Esophagus muscularis mucosa (tissue), 4 donors: ENCODE results near the gene SOS1. TPM values are rescaled to one million over a fixed set of nuclear protein-coding genes. Genes with fewer than 3 reads are reported as not detected.

Source experiments
- DNase-seq: peaks from one replicate; pipeline ENCODE4 v3.0.0-alpha.2; 2017; ENCODE audit errors: extremely low spot score
- H3K27ac ChIP-seq, 4 donors: fragments of 200-600 bp; sonication (generic); replicated peaks in 1 of 4; 1 replicate in 3 of 4; 2 replicates in 1 of 4; pipeline ENCODE4 v1.5.1; 2016 to 2019; ENCODE audit warnings: mild to moderate bottlenecking in 1 of 4
- H3K27me3 ChIP-seq, 4 donors: fragments of 200-600 bp; sonication (generic); one replicate each; pipeline versions ENCODE4 v1.5.1 to v1.6.0; 2016 to 2019
- H3K36me3 ChIP-seq, 4 donors: fragments of 200-600 bp; sonication (generic); one replicate each; pipeline ENCODE4 v1.5.1; 2016 to 2019
- H3K4me1 ChIP-seq, 4 donors: fragments of 200-600 bp; sonication (generic); one replicate each; pipeline ENCODE4 v1.5.1; 2016 to 2019
- H3K4me3 ChIP-seq, 4 donors: fragments of 200-600 bp; sonication (generic); 1 replicate in 2 of 4; 2 replicates in 2 of 4; pipeline ENCODE4 v1.5.1; 2016 to 2019; ENCODE audit warnings: mild to moderate bottlenecking in 4 of 4, moderate library complexity in 1 of 4
- H3K9me3 ChIP-seq, 4 donors: fragments of 200-600 bp; sonication (generic); 1 replicate in 3 of 4; 2 replicates in 1 of 4; pipeline ENCODE4 v1.5.1; 2016 to 2019
- EP300 ChIP-seq: sonication (generic); formaldehyde crosslinking; IDR thresholded peaks from one replicate; pipeline ENCODE4 v1.6.1; 2017; ENCODE audit warnings: antibody characterized with exemption
- POLR2A ChIP-seq: fragments of 450-650 bp; IDR thresholded peaks from one replicate; pipeline ENCODE4 v1.6.1; 2017; ENCODE audit warnings: antibody characterized with exemption, moderate library complexity, mild to moderate bottlenecking, low read depth
- POLR2AphosphoS5 ChIP-seq, 2 donors: sonication (generic); formaldehyde crosslinking; IDR thresholded peaks; one replicate each; pipeline ENCODE4 v1.6.1; 2017; ENCODE audit warnings: antibody characterized with exemption in 2 of 2
- WGBS: methylation state at CpG from one replicate; pipeline ENCODE4 v1.1.5; 2018; 5-methylcytosine and 5-hydroxymethylcytosine counted together
- intact Hi-C: fragments of 100-400 bp; cut with DNase I; formaldehyde crosslinking; loops from one replicate; pipeline ENCODE4 v1.15.1; 2023
- total RNA-seq, 4 donors: library from RNA; depleted of rRNA; stranded (reverse); fragments of >200 nt; gene quantifications; one replicate each; pipeline versions ENCODE4 v1.1.0 to v1.2.1, GENCODE V29; 2016
- TF ChIP-seq, protein P1 (sequence below), 3 experiments: fragments of 200-600 bp in 2 of 3; fragments of 450-650 bp in 1 of 3; sonication (generic) in 2 of 3; IDR thresholded peaks; one replicate each; pipeline ENCODE4 v1.5.1; 2017 to 2019; ENCODE audit warnings: antibody characterized with exemption in 3 of 3, mild to moderate bottlenecking in 2 of 3, moderate library complexity in 1 of 3

The SOS1 gene
- total RNA-seq, 4 donors from 2014 or later: 33.3 to 48.6 (median 35.7) TPM

GRCh38 chr2:39099870-39100728 lies 20.8 kb downstream of the SOS1 start:
- Histone ChIP-seq H3K36me3 (no peaks in the 10 kb centered on the region), H3K4me1 (peaks cover 30 to 49% (median 44%) of the 10 kb centered on the region in 4 donors), H3K27ac (no peak overlapping the region), H3K9me3 (no peaks in the 10 kb centered on the region), H3K4me3 (no peak overlapping the region), H3K27me3 (no peaks in the 10 kb centered on the region)
- intact Hi-C loops: no loop called here
- 96% methylated on average over 7 of the region's 7 CpGs for WGBS
- TF ChIP-seq POLR2A (no peak), EP300 (no peak), POLR2AphosphoS5 (IDR thresholded peaks at IDR 0.05) (no peak)
- TF ChIP-seq, protein P1, sequence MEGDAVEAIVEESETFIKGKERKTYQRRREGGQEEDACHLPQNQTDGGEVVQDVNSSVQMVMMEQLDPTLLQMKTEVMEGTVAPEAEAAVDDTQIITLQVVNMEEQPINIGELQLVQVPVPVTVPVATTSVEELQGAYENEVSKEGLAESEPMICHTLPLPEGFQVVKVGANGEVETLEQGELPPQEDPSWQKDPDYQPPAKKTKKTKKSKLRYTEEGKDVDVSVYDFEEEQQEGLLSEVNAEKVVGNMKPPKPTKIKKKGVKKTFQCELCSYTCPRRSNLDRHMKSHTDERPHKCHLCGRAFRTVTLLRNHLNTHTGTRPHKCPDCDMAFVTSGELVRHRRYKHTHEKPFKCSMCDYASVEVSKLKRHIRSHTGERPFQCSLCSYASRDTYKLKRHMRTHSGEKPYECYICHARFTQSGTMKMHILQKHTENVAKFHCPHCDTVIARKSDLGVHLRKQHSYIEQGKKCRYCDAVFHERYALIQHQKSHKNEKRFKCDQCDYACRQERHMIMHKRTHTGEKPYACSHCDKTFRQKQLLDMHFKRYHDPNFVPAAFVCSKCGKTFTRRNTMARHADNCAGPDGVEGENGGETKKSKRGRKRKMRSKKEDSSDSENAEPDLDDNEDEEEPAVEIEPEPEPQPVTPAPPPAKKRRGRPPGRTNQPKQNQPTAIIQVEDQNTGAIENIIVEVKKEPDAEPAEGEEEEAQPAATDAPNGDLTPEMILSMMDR (IDR thresholded peaks at IDR 0.05): no peak
- no peak for DNase-seq

- DNase-seq: no peak
- WGBS: 94% methylated on average over 2 of the region's 2 CpGs
- TF ChIP-seq POLR2A: no peak
- no peak for TF ChIP-seq EP300
- TF ChIP-seq, protein P1 (IDR thresholded peaks at IDR 0.05): no peak
- no peak for TF ChIP-seq POLR2AphosphoS5 (IDR thresholded peaks at IDR 0.05)
- Histone ChIP-seq H3K4me3 (no peak overlapping the region), H3K27me3 (no peaks in the 10 kb centered on the region), H3K4me1 (peaks cover 34 to 55% (median 48%) of the 10 kb centered on the region in 4 donors), H3K9me3 (no peaks in the 10 kb centered on the region), H3K36me3 (no peaks in the 10 kb centered on the region), H3K27ac (no peak overlapping the region)
- intact Hi-C loops: no loop called here
Observed at GRCh38 chr2:39099310-39099869, 21.5 kb downstream of the SOS1 start.

DNA sequence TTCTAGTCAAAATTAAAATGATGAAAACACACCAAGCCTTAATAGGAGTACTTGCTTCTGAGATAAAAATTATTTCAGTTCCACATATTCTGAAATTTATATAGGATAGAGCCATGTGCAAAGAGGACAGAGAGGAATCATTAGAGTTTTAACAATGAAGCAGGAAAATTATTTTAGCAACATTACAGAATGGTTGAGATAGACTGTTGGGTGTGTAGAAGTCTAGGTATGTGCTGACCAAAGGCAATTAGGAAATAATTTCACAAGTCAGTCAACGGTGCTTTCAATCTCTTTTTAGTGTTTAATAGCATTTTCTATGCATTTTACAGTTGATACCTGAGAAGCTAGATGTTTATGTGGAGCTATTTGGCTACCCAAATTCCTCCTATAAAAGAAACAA lies 25.2 kb downstream of the SOS1 start:
- DNase-seq: no peak
- WGBS: 70% methylated on average over 1 of the region's 1 CpG
- H3K4me1 ChIP-seq: peaks cover 32 to 58% (median 53%) of the 10 kb centered on the region in 4 donors

DNA sequence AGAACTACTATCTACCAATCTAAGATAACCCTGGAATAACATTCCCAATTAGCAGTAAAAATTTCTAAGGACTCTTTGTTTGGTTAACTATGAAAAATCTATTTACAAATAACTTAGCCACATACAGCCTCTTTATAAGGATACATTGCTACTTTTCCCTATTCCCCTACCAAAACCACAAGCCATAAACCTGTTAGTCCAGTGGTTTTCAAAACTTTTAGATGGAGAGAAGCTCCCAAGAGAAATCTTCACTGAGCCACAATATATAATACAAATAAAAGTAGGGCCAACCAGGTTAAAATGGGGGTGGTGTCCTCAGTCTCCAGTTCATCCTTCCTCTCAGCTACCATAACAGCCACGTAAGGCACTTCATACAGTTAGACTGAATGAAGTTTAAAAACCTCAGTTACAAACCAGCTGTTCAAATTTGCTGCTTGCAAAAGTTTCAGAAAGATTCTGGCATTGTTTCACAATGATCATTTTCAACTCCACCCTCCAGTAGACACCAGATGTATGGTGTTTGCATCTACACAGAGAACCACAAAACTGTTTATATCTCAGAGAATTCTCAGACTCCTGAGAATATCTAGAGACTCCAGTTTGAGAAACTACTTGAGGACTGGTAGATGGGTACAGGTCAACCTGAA lies 26.0 kb downstream of the SOS1 start:
- Histone ChIP-seq H3K27me3 (no peaks in the 10 kb centered on the region), H3K9me3 (no peaks in the 10 kb centered on the region), H3K27ac (no peak overlapping the region), H3K4me1 (peaks cover 25 to 54% (median 47%) of the 10 kb centered on the region in 4 donors), H3K36me3 (no peaks in the 10 kb centered on the region), H3K4me3 (no peak overlapping the region)
- no peak for DNase-seq
- TF ChIP-seq EP300: no peak
- no peak for TF ChIP-seq POLR2AphosphoS5 (IDR thresholded peaks at IDR 0.05)
- TF ChIP-seq, protein P1 (IDR thresholded peaks at IDR 0.05): no peak
- no peak for TF ChIP-seq POLR2A
- 21% methylated on average over 1 of the region's 1 CpG for WGBS
- intact Hi-C loops: no loop called here

More for the DNA sequence above, 25.2 kb downstream of the SOS1 start:
- TF ChIP-seq, protein P1 (IDR thresholded peaks at IDR 0.05): no peak
- TF ChIP-seq EP300 (no peak), POLR2AphosphoS5 (IDR thresholded peaks at IDR 0.05) (no peak), POLR2A (no peak)
- H3K36me3 ChIP-seq: no peaks in the 10 kb centered on the region
- no peak overlapping the region for H3K27ac ChIP-seq
- intact Hi-C loops: no loop called here
- H3K4me3 ChIP-seq: no peak overlapping the region
- H3K27me3 ChIP-seq: no peaks in the 10 kb centered on the region
- no peaks in the 10 kb centered on the region for H3K9me3 ChIP-seq
